ENCODE results near the gene PDCL2.

PDCL2 gene

GRCh38 chr4:55517526-55518229 is 74.4 kb downstream of the PDCL2 start:
- no peak overlapping the region for H3K4me3 ChIP-seq (ENCODE audit: low read depth, low read length)
- TF ChIP-seq CTCF (IDR thresholded peaks at IDR 0.05; ENCODE audit: insufficient read depth, low read length, missing control alignments): no peak
- no peak for DNase-seq (ENCODE audit: low read depth, low spot score)
- ChIA-PET CTCF (interaction anchor here (1.1 kb wide), 1 partner anchor 28 kb away, joined by 3 read pairs; no protein-coding TSS in a partner anchor), POLR2A (no interaction called here)

- ChIA-PET POLR2A (interaction anchor here (0.6 to 1.0 kb wide), 2 partner anchors 17 to 67 kb away, joined by 3 to 4 read pairs; no protein-coding TSS in a partner anchor), CTCF (no interaction called here)
- no peak for DNase-seq (ENCODE audit: low read depth, low spot score)
- no peak for TF ChIP-seq CTCF (IDR thresholded peaks at IDR 0.05; ENCODE audit: insufficient read depth, low read length, missing control alignments)
- H3K4me3 ChIP-seq (ENCODE audit: low read depth, low read length): no peak overlapping the region
Observed at GRCh38 chr4:55512922-55513571, 79.0 kb downstream of the PDCL2 start.

- no peak for DNase-seq (ENCODE audit: low read depth, low spot score)
- ChIA-PET POLR2A (interaction anchor here (1.0 kb wide), 1 partner anchor 18 kb away, joined by 4 read pairs; no protein-coding TSS in a partner anchor), CTCF (no interaction called here)
- H3K4me3 ChIP-seq (ENCODE audit: low read depth, low read length): no peak overlapping the region
- TF ChIP-seq CTCF (IDR thresholded peaks at IDR 0.05; ENCODE audit: insufficient read depth, low read length, missing control alignments): no peak
Observed at GRCh38 chr4:55512077-55512476, 80.0 kb downstream of the PDCL2 start.

- POLR2A ChIA-PET: no interaction called here
- CTCF ChIA-PET: no interaction called here
- H3K4me3 ChIP-seq (ENCODE audit: low read depth, low read length): no peak overlapping the region
- DNase-seq (ENCODE audit: low read depth, low spot score): no peak
- TF ChIP-seq CTCF (IDR thresholded peaks at IDR 0.05; ENCODE audit: insufficient read depth, low read length, missing control alignments): no peak
Observed at GRCh38 chr4:55510685-55511084, 81.4 kb downstream of the PDCL2 start.

- DNase-seq (ENCODE audit: low read depth, low spot score): no peak
- TF ChIP-seq CTCF (IDR thresholded peaks at IDR 0.05; ENCODE audit: insufficient read depth, low read length, missing control alignments): no peak
- no peak overlapping the region for H3K4me3 ChIP-seq (ENCODE audit: low read depth, low read length)
- CTCF ChIA-PET: no interaction called here
- POLR2A ChIA-PET: no interaction called here
Observed at GRCh38 chr4:55509266-55509665, 82.8 kb downstream of the PDCL2 start.

DNA sequence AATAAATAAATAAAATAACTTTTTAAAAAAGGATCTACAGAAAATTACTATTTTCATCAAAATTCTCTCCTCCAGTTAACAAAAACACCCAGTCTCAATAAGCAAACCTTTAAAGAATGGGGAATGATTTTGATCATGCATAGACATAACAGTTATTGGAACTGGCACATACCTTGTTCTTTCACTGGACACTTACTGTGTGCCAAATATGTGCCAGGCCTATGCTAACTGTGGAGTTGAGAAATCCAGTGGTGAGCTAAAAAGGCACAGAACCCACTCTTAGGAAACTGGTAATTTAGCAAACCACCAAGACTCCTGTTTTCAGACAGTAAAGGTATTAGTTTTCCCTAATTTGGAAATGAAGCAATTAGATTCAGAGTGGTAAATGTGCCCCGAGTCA is 84.4 kb downstream of the PDCL2 start:
- ChIA-PET CTCF (no interaction called here), POLR2A (no interaction called here)
- DNase-seq (ENCODE audit: low read depth, low spot score): no peak
- H3K4me3 ChIP-seq (ENCODE audit: low read depth, low read length): no peak overlapping the region
- TF ChIP-seq CTCF (IDR thresholded peaks at IDR 0.05; ENCODE audit: insufficient read depth, low read length, missing control alignments): no peak
